HepG2 (cell line): ENCODE measurements around the gene CCDC33.

Experiments used
- ADNP ChIP-seq: sonication (generic); formaldehyde crosslinking; IDR thresholded peaks from 2 replicates; pipeline ENCODE4 v1.4.0; 2020; ENCODE audit warnings: missing genetic modification reagents
- CTCF ChIP-seq: sonication (generic); formaldehyde crosslinking; IDR thresholded peaks from 2 replicates; pipeline ENCODE4 v1.5.0; 2020; ENCODE audit warnings: mild to moderate bottlenecking, missing genetic modification reagents, moderate library complexity
- PBX2 ChIP-seq: IDR thresholded peaks from 2 replicates; pipeline ENCODE4 v1.6.1; 2016; ENCODE audit warnings: control low read depth
- PHF20 ChIP-seq: sonication (generic); formaldehyde crosslinking; IDR thresholded peaks from 2 replicates; pipeline ENCODE4 v1.5.0; 2020; ENCODE audit warnings: mild to moderate bottlenecking, missing genetic modification reagents
- PHF21A ChIP-seq: sonication (generic); formaldehyde crosslinking; IDR thresholded peaks from 2 replicates; pipeline ENCODE4 v1.5.0; 2020; ENCODE audit warnings: mild to moderate bottlenecking, missing genetic modification reagents
- YY1 ChIP-seq: IDR thresholded peaks from 2 replicates; pipeline ENCODE4 v1.6.1; 2011; ENCODE audit warnings: low read length, low read depth, moderate library complexity, mild to moderate bottlenecking; ENCODE audit not compliant: insufficient read depth, insufficient replicate concordance

GRCh38 chr15:74211656-74212055 lies 24.5 kb upstream of the CCDC33 start:
- TF ChIP-seq ADNP (no peak), PBX2 (no peak), CTCF (CRISPR knock-in tag) (no peak), PHF21A (CRISPR knock-in tag) (no peak), YY1 (no peak), PHF20 (no peak)
